ENCODE data around the gene VAV3.

VAV3 gene

DNA sequence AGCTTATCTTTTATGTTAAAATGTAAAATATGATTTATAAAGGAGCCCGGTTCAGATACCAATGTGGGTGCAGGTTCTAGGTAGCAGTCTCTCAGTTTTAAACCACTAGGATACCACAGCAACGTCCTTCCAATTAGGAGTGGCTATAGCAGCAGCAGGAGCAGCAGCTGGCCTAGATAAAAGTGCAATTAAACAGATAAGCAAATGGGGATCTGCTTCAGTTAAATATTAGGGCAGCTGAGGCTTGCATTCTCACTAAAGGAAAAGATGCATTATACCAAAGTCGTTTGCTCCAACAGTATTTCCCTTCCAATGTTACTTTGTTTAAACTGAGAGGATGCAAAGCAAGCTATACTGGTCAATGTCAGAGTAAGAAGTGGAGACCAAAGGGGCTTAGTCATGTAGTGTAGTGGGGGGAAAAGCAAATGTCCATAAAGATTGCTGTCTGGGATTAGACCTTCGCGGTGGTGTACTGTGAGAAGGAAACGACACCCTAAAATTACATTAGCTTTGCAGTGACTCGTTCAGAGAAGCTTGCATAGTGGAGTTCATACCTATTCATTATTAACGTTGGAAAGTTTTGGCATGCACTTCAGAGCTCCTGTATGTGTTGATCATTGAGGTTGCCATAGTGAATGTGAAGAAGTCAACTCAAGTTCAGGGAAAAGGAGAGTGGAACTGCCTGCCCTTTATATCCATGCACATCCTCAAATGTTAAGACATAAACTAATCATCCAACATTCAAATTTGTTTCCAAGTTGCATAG, 272.2 kb downstream of the VAV3 start:
- no peaks in the 10 kb centered on the region for H3K36me3 ChIP-seq (ENCODE audit: control insufficient read depth, low read length)
- no peaks in the 10 kb centered on the region for H3F3A ChIP-seq (ENCODE audit: control insufficient read depth, insufficient read depth)
- no peaks in the 10 kb centered on the region for H4K20me1 ChIP-seq (ENCODE audit: control insufficient read depth, insufficient read depth, low read depth, low read length)
- no peaks in the 10 kb centered on the region for H3K4me1 ChIP-seq (ENCODE audit: control insufficient read depth, low read length)
- H3K27ac ChIP-seq (ENCODE audit: low read depth, low read length): no peak overlapping the region
- no peak overlapping the region for H3K4me3 ChIP-seq (ENCODE audit: low read length)
- no peaks in the 10 kb centered on the region for H3K9me3 ChIP-seq (ENCODE audit: control insufficient read depth, insufficient read depth, low read length)
- no peaks in the 10 kb centered on the region for H3K79me2 ChIP-seq (ENCODE audit: control insufficient read depth, low read length)
- H3K27me3 ChIP-seq (ENCODE audit: control insufficient read depth, low read length): no peaks in the 10 kb centered on the region
- no peak overlapping the region for H3K4me2 ChIP-seq (ENCODE audit: low read length)
- TF ChIP-seq, protein P1, sequence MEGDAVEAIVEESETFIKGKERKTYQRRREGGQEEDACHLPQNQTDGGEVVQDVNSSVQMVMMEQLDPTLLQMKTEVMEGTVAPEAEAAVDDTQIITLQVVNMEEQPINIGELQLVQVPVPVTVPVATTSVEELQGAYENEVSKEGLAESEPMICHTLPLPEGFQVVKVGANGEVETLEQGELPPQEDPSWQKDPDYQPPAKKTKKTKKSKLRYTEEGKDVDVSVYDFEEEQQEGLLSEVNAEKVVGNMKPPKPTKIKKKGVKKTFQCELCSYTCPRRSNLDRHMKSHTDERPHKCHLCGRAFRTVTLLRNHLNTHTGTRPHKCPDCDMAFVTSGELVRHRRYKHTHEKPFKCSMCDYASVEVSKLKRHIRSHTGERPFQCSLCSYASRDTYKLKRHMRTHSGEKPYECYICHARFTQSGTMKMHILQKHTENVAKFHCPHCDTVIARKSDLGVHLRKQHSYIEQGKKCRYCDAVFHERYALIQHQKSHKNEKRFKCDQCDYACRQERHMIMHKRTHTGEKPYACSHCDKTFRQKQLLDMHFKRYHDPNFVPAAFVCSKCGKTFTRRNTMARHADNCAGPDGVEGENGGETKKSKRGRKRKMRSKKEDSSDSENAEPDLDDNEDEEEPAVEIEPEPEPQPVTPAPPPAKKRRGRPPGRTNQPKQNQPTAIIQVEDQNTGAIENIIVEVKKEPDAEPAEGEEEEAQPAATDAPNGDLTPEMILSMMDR (IDR thresholded peaks at IDR 0.05; ENCODE audit: low read depth, low read length, poor library complexity, severe bottlenecking): no peak
- no peak for TF ChIP-seq EZH2phosphoT487 (IDR thresholded peaks at IDR 0.05; ENCODE audit: borderline replicate concordance, low read length)
- no peaks in the 10 kb centered on the region for H3K9me2 ChIP-seq (replicated peaks; ENCODE audit: control insufficient read depth, low read length)

DNA sequence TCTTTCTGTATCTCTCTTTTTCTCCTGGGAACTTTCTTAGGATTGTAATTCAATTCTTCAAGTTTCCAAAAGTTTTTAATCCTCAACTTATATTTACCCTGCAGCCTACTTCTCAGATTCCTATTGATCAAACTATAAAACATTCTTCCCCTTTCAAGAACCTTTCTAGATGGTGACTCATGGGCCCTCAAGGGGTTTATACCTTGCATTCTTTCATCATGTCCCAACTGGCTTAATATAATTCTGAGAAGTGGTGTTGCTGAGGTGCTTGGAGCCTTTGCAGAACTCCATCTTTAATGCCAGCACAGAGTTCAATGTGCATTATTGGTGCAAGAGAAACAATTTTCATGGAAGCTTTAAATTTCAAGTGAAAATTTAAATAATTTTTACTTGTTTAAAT, 273.4 kb downstream of the VAV3 start:
- Histone ChIP-seq H3K27ac (ENCODE audit: low read depth, low read length) (no peak overlapping the region), H3K4me3 (ENCODE audit: low read length) (no peak overlapping the region), H4K20me1 (ENCODE audit: control insufficient read depth, insufficient read depth, low read depth, low read length) (no peaks in the 10 kb centered on the region), H3K36me3 (ENCODE audit: control insufficient read depth, low read length) (no peaks in the 10 kb centered on the region), H3K79me2 (ENCODE audit: control insufficient read depth, low read length) (no peaks in the 10 kb centered on the region), H3K27me3 (ENCODE audit: control insufficient read depth, low read length) (no peaks in the 10 kb centered on the region), H3F3A (ENCODE audit: control insufficient read depth, insufficient read depth) (no peaks in the 10 kb centered on the region), H3K4me2 (ENCODE audit: low read length) (no peak overlapping the region), H3K9me3 (ENCODE audit: control insufficient read depth, insufficient read depth, low read length) (no peaks in the 10 kb centered on the region), H3K4me1 (ENCODE audit: control insufficient read depth, low read length) (no peaks in the 10 kb centered on the region), H3K9me2 (replicated peaks; ENCODE audit: control insufficient read depth, low read length) (no peaks in the 10 kb centered on the region)
- TF ChIP-seq, protein P1 (IDR thresholded peaks at IDR 0.05; ENCODE audit: low read depth, low read length, poor library complexity, severe bottlenecking): no peak
- TF ChIP-seq EZH2phosphoT487 (IDR thresholded peaks at IDR 0.05; ENCODE audit: borderline replicate concordance, low read length): no peak

DNA sequence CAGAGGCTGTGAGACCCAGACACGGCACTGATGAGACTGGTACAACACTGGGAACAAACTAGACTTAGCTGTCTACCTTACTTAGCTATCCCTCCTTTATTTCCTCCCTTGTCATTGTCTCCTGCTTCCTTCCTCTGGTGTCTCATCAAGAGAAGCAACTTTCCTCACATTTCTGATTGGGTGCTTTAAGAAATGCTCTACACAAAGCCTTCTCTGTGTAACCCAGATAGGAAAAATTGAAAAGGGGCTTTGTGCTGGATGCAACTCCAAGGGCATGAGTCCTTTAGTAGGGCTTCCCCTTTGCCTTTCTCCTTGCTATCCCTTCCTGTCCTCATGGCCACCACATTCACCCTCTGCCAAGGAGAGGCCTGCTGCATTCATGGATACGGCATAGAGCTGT, 274.5 kb downstream of the VAV3 start:
- no peak overlapping the region for H3K27ac ChIP-seq (ENCODE audit: low read depth, low read length)
- no peaks in the 10 kb centered on the region for H3K27me3 ChIP-seq (ENCODE audit: control insufficient read depth, low read length)
- H3K9me2 ChIP-seq (replicated peaks; ENCODE audit: control insufficient read depth, low read length): no peaks in the 10 kb centered on the region
- no peaks in the 10 kb centered on the region for H3K36me3 ChIP-seq (ENCODE audit: control insufficient read depth, low read length)
- no peak overlapping the region for H3K4me3 ChIP-seq (ENCODE audit: low read length)
- TF ChIP-seq, protein P1 (IDR thresholded peaks at IDR 0.05; ENCODE audit: low read depth, low read length, poor library complexity, severe bottlenecking): no peak
- no peak for TF ChIP-seq EZH2phosphoT487 (IDR thresholded peaks at IDR 0.05; ENCODE audit: borderline replicate concordance, low read length)
- no peaks in the 10 kb centered on the region for H3F3A ChIP-seq (ENCODE audit: control insufficient read depth, insufficient read depth)
- no peaks in the 10 kb centered on the region for H3K4me1 ChIP-seq (ENCODE audit: control insufficient read depth, low read length)
- H3K79me2 ChIP-seq (ENCODE audit: control insufficient read depth, low read length): no peaks in the 10 kb centered on the region
- no peaks in the 10 kb centered on the region for H3K9me3 ChIP-seq (ENCODE audit: control insufficient read depth, insufficient read depth, low read length)
- no peaks in the 10 kb centered on the region for H4K20me1 ChIP-seq (ENCODE audit: control insufficient read depth, insufficient read depth, low read depth, low read length)
- no peak overlapping the region for H3K4me2 ChIP-seq (ENCODE audit: low read length)
